Endothelial cell of umbilical vein (primary cell): Measurements from ENCODE around the gene RNFT2. TPM values are rescaled to one million over a fixed set of nuclear protein-coding genes. Genes with fewer than 3 reads are reported as not detected.

Experiments used
- BruUV-seq: library from RNA; stranded (reverse); fragments of 400-500 nt; replicated peaks from 2 replicates; lab custom pipeline; 2021; lab: Mats Ljungman, UMichigan
- CTCF ChIA-PET: fragments of 300-600, 350-600 bp; sonication (Branson Sonifier 250); formaldehyde crosslinking; loops from one replicate; lab custom pipeline; 2021; ENCODE audit warnings: antibody characterized with exemption, inconsistent platforms; lab: Charles Lee
- POLR2A ChIA-PET: fragments of 300-600, 350-600 bp; sonication (Branson Sonifier 250); formaldehyde crosslinking; loops from one replicate; lab custom pipeline; 2021; ENCODE audit warnings: antibody characterized with exemption, inconsistent platforms; lab: Charles Lee
- DNase-seq: peaks from one replicate; pipeline ENCODE4 v3.0.0-alpha.2; 2011; ENCODE audit warnings: low read depth, low spot score
- FAIRE-seq: peaks from 2 replicates; lab custom pipeline; 2011; peaks lifted over from hg19 to GRCh38; lab: Jason Lieb, UNC
- H2AFZ ChIP-seq: 2 replicates; pipeline ENCODE4 v1.6.0; 2012; ENCODE audit warnings: low read depth, low read length, control low read depth, inconsistent platforms
- H3K27ac ChIP-seq: 2 replicates; pipeline ENCODE4 v1.5.1; 2011; ENCODE audit warnings: low read depth, mild to moderate bottlenecking, control low read depth, low read length, moderate library complexity; ENCODE audit not compliant: insufficient read depth
- H3K27me3 ChIP-seq, 2 experiments: 2 replicates each; pipeline versions ENCODE4 v1.6.0 to v1.6.1; 2011; ENCODE audit warnings: low read length in 2 of 2, mixed read lengths in 1 of 2; ENCODE audit not compliant: control insufficient read depth in 2 of 2, insufficient read depth in 2 of 2
- H3K36me3 ChIP-seq, 2 experiments: 2 replicates in 1 of 2; 3 replicates in 1 of 2; pipeline ENCODE4 v1.5.1; 2011; ENCODE audit warnings: low read length in 2 of 2, mild to moderate bottlenecking in 1 of 2, moderate library complexity in 1 of 2; ENCODE audit not compliant: control insufficient read depth in 2 of 2, insufficient read depth in 2 of 2; ENCODE audit errors: extremely low read depth in 1 of 2
- H3K4me1 ChIP-seq: 3 replicates; pipeline ENCODE4 v1.5.1; 2011; ENCODE audit warnings: mild to moderate bottlenecking, low read length; ENCODE audit not compliant: control insufficient read depth, insufficient read depth; ENCODE audit errors: extremely low read depth
- H3K4me2 ChIP-seq: 2 replicates; pipeline ENCODE4 v1.6.1; 2011; ENCODE audit warnings: low read length, control low read depth, mixed read lengths; ENCODE audit not compliant: insufficient read depth
- H3K4me3 ChIP-seq, 3 experiments: fragments of 200-600 bp in 1 of 3; sonication (generic), shearing (Covaris generic) in 1 of 3; replicated peaks in 1 of 3; 2 replicates each; pipeline ENCODE4 v1.5.1; 2011 to 2016; ENCODE audit warnings: control low read depth in 3 of 3, low read length in 3 of 3, mild to moderate bottlenecking in 2 of 3, inconsistent platforms in 1 of 3, low read depth in 1 of 3, moderate library complexity in 1 of 3; ENCODE audit not compliant: insufficient read depth in 1 of 3
- H3K79me2 ChIP-seq: 2 replicates; pipeline ENCODE4 v1.6.0; 2012; ENCODE audit warnings: low read length, inconsistent platforms; ENCODE audit not compliant: control insufficient read depth, insufficient read depth
- H3K9ac ChIP-seq: replicated peaks from 2 replicates; pipeline ENCODE3; 2011; ENCODE audit warnings: low read length, control low read depth; ENCODE audit not compliant: insufficient read depth; ENCODE audit errors: extremely low read depth
- H3K9me1 ChIP-seq: replicated peaks from 3 replicates; pipeline ENCODE4 v1.6.0; 2011; ENCODE audit warnings: mild to moderate bottlenecking, low read length; ENCODE audit not compliant: control insufficient read depth, insufficient read depth; ENCODE audit errors: extremely low read depth
- H3K9me3 ChIP-seq: replicated peaks from 2 replicates; pipeline ENCODE4 v1.5.1; 2012; ENCODE audit warnings: low read length, inconsistent platforms; ENCODE audit not compliant: control insufficient read depth, insufficient read depth
- H4K20me1 ChIP-seq: replicated peaks from 2 replicates; pipeline ENCODE3; 2011; ENCODE audit warnings: mild to moderate bottlenecking, low read length; ENCODE audit not compliant: control insufficient read depth, insufficient read depth; ENCODE audit errors: extremely low read depth
- EZH2 ChIP-seq: IDR thresholded peaks from 2 replicates; pipeline ENCODE4 v1.6.1; 2012; ENCODE audit warnings: borderline replicate concordance, low read depth, mild to moderate bottlenecking, moderate library complexity, low read length, inconsistent platforms; ENCODE audit not compliant: severe bottlenecking
- GATA2 ChIP-seq: IDR thresholded peaks from 2 replicates; pipeline ENCODE4 v1.7.0; 2011; ENCODE audit warnings: low read depth, mild to moderate bottlenecking, moderate library complexity, mixed read lengths, low read length; ENCODE audit not compliant: insufficient read length, insufficient read depth
- POLR2A ChIP-seq: IDR thresholded peaks from 2 replicates; pipeline ENCODE4 v1.6.1; 2012; ENCODE audit warnings: low read depth, mild to moderate bottlenecking, control low read depth, low read length
- POLR2AphosphoS5 ChIP-seq: IDR thresholded peaks from 2 replicates; pipeline ENCODE4 v1.6.1; 2012; ENCODE audit warnings: low read depth, mild to moderate bottlenecking, control low read depth, low read length, moderate library complexity; ENCODE audit not compliant: insufficient read depth
- dilution Hi-C: fragments of 300-500 bp; cut with MboI; formaldehyde crosslinking; loops from one replicate; pipeline ENCODE4 v1.15.0; 2019; ENCODE audit warnings: low sequenced_read_pairs; ENCODE audit not compliant: extremely low pct_ligation_motif_present
- intact Hi-C: fragments of 100-400 bp; cut with micrococcal nuclease; formaldehyde crosslinking; loops from one replicate; pipeline ENCODE4 v1.10.0; 2022
- polyA plus RNA-seq, 4 experiments: library from polyadenylated mRNA; depleted of rRNA in 3 of 4; stranded (reverse) in 3 of 4; unstranded in 1 of 4; fragments of >200 nt; gene quantifications; 2 replicates each; pipeline versions ENCODE4 v1.2.1 to v1.2.3, GENCODE V29; 2011 to 2012; ENCODE audit warnings: missing spikeins in 1 of 4
- total RNA-seq: library from RNA; stranded (reverse); gene quantifications from 2 replicates; pipeline ENCODE4 v1.2.3, GENCODE V29; 2021
- TF ChIP-seq, protein P1 (sequence below): IDR thresholded peaks from 2 replicates; pipeline ENCODE4 v1.6.1; 2011; ENCODE audit not compliant: insufficient read depth, insufficient read length

RNFT2 gene
- total and polyA plus RNA-seq, 2 donors (not counting 3 experiments of a cell fraction or from before 2014, with no cell fraction given) = 1.4 to 6.6 TPM

DNA sequence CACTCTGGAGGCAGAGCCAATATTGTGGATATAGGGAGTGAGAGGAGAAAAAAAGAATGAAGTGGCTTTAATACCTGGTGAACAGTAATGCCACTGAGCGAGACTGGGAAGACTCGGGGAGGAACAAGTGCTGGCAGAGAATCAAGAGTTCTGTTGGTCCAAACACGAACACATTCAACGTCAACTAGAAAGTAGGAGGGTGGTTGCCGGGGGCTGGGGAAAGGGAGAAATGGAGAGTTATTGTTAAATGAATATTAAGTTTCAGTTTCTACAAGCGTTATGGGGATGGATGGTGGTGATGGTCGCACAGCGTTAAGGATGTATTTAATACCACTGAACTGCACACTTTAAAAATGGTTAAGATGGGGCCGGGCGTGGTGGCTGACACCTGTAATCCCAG is 3.0 kb upstream of the RNFT2 start:
- Histone ChIP-seq H3K9me3 (no peaks in the 10 kb centered on the region), H3K79me2 (peaks cover 34% of the 10 kb centered on the region), H3K4me2 (no peak overlapping the region), H3K9me1 (no peaks in the 10 kb centered on the region), H2AFZ (no peak overlapping the region), H3K4me3 (no peak overlapping the region), H4K20me1 (no peaks in the 10 kb centered on the region), H3K36me3 (peaks cover 0 to 2% of the 10 kb centered on the region in 2 experiments), H3K4me1 (peaks cover 10% of the 10 kb centered on the region), H3K9ac (no peak overlapping the region), H3K27me3 (no peaks in the 10 kb centered on the region), H3K27ac (no peak overlapping the region)
- BruUV-seq = no TSS peak
- ChIA-PET CTCF (no interaction called here), POLR2A (no interaction called here)
- TF ChIP-seq GATA2 (no peak), EZH2 (no peak), POLR2AphosphoS5 (no peak)
- FAIRE-seq = no peak
- DNase-seq = no peak
- dilution Hi-C loops = no loop called here
- intact Hi-C loops = loop anchor here (10.0 kb wide), 1 partner anchor 280 kb away; no protein-coding TSS in a partner anchor

- BruUV-seq = no TSS peak
- Histone ChIP-seq H2AFZ (no peak overlapping the region), H3K4me1 (peaks cover 10% of the 10 kb centered on the region), H3K36me3 (peaks cover 0 to 2% of the 10 kb centered on the region in 2 experiments), H3K27me3 (no peaks in the 10 kb centered on the region), H3K9ac (no peak overlapping the region), H3K4me3 (peak overlapping the region in 1 of 3 experiments; percentile 66), H3K27ac (no peak overlapping the region), H3K9me1 (no peaks in the 10 kb centered on the region), H4K20me1 (no peaks in the 10 kb centered on the region), H3K9me3 (no peaks in the 10 kb centered on the region), H3K4me2 (peak overlapping the region; percentile 62), H3K79me2 (peaks cover 34% of the 10 kb centered on the region)
- TF ChIP-seq, protein P1, sequence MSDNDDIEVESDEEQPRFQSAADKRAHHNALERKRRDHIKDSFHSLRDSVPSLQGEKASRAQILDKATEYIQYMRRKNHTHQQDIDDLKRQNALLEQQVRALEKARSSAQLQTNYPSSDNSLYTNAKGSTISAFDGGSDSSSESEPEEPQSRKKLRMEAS = no peak
- TF ChIP-seq GATA2 (no peak), EZH2 (no peak), POLR2A (no peak), POLR2AphosphoS5 (no peak)
- POLR2A ChIA-PET = no interaction called here
- intact Hi-C loops = loop anchor here (2.0 to 10.0 kb wide), 2 partner anchors 17 to 279 kb away; no protein-coding TSS in a partner anchor
- dilution Hi-C loops = no loop called here
- no peak for FAIRE-seq
- DNase-seq = no peak
- CTCF ChIA-PET = no interaction called here
These were observed 2.0 kb upstream of the RNFT2 start for GRCh38 chr12:116735951-116736599.
